ENCODE measurements around the gene COX20.

COX20 gene

DNA sequence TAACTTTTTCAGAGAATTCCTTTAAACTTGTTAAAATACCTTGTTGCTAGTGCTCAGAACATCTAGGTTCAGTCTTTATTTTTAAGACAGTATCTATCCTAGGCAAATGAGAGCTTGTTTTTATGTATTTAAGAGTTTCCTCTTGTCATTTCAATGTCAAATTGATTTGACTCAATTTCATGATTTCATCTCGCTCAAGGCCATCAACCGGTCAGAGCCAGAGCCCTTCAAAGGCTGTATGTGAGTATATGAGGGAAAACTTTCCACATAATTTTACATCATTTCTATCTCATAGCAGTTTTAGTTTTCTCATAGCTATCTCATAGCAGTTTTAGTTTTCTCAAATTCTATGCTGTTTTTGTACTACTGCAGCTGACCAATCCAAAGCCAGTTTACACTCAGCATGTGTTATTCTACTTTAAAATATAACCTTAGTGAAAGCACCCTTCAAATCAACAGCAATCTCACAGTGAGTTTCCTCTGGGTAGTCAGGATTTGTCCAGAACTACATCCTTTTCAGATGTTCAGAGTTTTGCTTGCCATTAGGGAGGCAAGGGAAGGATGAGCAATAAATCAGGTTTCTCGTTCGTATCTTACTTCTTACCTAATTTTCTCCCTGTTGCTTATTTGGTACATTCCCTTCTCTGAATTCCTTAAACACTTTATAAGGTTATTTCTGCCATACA lies 16.2 kb downstream of the COX20 start:
- DNase-seq (ENCODE audit: low read depth): no peak

DNA sequence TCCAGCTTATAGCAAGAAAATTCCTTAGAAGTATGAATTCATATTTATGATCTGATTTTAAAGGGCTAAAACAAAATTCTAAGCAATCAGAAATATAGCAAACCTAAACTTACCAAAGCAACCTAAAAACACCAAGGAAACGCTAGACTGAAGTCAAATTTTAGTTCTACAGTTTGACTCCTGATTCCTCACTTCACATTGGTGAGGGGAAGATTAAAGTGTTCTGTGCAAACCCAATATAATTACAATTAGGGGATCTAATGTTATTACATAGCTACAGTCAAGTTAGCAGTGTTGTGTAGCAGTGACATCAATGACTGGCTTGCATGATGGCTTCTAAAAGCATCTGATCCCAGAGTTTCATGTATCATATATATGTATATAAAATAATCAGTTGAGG lies 17.2 kb downstream of the COX20 start:
- DNase-seq (ENCODE audit: low read depth): no peak

DNA sequence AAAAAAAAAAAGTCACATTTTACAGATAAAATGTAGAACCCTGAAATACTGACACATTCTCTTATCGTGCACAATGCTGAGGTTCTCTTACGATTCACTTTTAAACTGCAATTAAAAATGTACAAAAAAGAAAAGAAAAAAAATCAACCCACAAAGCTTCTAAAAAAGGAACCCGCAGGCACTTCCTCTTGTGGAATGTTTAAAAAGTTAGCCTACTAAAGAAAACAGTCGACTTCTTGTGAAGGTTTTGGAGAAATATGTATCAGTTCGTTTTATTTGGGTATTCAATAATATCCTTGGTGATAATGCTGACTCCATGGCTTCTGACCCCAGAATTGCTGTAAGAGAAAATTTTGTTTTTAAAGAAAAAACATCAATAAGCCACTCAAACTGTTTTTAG lies 18.7 kb downstream of the COX20 start:
- no peak for DNase-seq (ENCODE audit: low read depth)

DNA sequence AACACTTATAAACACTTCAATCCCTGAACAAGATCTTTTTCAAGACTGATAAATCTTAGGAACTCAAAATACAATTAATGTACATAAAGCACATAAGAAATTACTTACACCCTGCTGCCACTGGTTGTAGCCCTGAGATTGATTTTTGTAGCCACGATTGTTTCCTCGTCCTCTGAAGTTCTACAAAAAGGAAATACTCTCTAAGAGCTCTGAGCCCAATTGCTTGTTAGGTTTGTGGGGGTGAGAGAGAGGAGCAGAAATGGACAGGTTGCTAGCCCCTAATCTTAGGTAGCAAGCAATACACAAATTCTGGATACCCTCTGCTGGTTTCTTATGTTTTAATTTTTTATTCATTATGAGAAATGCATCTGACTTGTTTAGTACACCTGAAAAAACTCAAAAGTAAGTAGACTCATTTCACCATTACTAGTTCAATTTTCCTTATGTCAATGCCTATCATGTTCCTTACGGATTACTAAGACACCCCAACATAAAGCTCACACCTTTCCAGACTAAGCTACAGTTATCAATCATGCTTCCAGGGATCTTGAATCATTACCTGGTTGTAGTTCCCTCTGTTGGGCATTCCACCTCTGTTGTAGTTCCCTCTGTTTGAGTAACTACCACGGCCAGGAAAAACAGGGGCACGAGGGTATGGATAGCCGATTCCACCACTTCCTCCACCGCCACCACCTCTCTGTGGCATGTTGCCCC lies 19.6 kb downstream of the COX20 start:
- no peak for DNase-seq (ENCODE audit: low read depth)

DNA sequence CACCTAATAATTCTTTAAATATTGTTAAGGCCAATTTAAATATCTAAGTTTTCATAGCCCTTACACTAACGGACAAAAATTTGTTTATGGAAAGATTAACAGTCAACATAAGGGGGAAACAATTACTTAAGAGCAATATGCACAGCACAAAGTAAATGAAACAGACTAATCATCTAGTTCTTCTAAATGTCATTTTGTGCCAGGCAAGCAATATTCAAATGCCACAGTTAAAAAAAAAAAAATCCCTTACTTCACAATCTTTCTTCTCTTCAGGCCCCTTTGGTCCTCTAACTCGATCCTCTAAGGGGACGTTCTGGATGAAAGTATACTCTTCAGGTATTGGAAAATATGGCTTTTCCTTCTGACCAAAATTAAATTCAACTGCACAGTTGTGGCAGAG lies 22.3 kb downstream of the COX20 start:
- no peak for DNase-seq (ENCODE audit: low read depth)

DNA sequence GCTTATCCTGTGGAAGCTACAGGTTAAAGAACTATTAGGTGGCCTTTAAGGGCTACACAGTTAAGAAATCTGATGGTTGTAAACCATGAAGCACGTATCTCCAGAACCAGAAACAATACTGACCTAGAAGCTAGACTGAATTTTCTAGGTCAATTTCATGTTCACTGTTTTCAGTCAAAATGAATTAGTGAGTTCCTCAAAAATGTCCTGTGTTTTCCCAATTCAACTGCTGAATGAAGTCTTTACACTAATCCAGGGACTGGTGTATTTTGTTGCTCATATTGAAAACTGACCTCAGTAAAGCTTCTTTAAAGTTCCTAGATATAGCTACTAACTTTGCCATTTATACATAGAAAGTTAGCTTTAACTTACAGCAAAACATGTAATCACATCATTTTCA lies 22.9 kb downstream of the COX20 start:
- DNase-seq (ENCODE audit: low read depth): no peak

DNA sequence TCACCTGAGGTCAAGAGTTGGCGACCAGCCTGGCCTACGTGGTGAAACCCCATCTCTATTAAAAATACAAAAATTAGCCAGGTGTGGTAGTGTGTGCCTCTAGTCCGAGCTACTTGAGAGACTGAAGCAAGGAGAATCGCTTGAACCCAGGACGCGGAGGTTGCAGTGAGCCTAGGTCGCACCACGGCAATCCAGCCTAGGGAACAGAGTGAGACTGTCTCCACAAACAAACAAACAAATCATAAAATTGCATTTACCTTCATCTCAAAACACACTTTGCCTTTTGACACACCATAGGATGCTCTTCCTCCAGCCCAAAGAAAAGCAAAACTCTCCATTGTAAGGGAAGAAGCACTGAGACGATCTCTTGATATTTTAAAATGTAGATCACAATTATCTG lies 24.6 kb downstream of the COX20 start:
- no peak for DNase-seq (ENCODE audit: low read depth)

DNA sequence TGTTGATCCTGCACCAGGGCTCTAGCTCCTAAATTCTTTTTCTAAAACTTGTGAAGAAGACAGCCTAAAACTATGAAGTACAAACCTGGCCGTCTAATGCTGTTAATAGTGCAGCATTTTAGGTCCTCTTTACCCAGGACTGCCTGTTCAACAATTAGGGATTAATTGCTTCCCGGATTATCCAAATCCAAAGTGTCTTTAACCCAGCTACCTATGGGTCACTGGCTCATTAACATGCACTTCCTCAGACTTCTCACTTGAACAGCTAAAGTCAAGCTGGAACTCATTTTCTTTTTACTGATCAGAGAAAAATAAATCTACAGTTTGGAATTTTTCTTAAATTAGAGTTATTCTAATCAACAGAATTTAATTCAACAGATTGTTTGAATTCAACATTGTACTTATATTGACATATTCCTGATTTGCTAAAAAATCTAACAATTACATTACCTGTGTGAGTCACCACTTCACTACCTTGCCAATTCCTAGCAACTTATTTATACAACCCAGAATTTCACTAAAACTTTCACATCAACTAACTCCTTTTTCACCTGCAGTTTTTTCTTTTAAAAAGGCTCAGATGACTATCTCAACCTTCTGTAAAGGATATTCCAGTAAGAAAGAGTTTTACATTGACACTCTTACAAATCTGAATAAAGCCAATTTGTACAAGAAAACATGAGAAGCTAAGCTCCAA lies 25.6 kb downstream of the COX20 start:
- DNase-seq (ENCODE audit: low read depth): no peak

DNA sequence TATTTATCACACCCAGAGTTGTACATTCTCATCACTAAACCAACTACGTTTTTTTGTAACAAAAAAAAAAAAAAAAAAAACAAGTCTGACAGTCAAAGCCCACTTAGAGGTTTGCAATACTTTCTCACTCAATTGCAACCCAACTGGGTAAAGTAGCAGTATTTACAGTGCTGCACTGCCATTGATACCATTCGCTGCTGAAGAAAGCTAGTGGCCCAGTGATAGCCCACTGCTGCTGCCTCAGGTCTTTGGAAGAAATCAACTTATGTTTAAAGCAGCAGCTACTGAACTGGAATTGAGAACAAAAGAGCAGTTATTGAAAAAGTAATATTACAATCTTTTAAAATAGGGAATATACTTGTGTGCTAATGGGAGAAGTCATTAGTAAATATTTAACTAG lies 26.2 kb downstream of the COX20 start:
- DNase-seq (ENCODE audit: low read depth): no peak

DNA sequence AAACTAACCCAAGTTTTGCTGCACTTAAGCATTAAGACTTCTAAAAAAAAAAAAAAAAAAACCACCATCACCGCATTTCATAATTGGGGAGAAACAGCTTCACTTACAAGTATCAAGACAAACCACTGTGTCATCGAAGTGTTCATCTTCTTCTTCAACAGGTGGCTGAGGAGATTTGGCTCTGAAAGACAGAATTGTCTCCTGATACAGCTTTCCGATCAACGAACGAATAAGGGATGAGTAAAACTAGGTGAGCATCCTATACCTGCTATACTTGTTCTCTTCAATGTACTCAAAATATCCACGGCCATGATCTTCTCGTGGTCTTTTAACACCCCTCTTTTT lies 26.9 kb downstream of the COX20 start:
- no peak for DNase-seq (ENCODE audit: low read depth)

DNA sequence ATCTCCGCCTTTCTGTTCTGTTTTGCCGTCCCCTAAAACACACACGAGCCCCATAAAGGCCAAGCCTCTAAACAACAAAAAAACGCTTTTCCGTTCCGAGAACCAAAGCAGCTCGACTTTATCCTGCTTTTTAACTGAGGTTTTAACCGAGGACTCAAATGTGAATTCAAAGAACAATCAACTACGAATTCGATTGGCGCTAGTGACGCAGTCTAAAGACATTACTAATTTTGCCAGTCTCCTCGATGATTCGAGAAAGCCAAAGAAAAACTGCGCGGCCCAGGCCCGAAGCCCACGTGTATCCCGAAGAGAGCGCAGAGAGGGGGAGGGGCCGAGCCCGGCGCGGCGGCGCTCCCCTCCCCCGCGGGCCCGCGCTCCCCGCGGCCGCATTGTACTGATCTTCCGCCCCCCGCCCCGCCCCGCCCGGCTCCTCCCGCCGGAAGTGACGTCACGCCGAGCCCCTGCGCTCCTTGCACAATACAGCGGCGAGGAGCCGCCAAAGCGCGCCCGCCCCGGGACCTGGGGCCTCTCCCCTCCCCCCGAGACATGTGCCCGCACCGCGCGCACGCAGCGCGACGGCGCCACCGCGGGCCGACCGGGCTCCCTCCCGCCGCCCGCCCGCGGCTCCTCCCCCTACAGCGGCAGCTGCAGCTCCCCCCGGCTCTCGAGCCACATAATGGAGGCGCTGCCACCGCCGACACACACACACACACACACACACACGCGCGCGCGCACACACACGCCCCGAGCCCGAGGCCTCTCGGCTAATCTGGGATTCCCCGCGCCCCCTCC lies 27.4 kb downstream of the COX20 start:
- peak; percentile 38 for DNase-seq (ENCODE audit: low read depth)

DNA sequence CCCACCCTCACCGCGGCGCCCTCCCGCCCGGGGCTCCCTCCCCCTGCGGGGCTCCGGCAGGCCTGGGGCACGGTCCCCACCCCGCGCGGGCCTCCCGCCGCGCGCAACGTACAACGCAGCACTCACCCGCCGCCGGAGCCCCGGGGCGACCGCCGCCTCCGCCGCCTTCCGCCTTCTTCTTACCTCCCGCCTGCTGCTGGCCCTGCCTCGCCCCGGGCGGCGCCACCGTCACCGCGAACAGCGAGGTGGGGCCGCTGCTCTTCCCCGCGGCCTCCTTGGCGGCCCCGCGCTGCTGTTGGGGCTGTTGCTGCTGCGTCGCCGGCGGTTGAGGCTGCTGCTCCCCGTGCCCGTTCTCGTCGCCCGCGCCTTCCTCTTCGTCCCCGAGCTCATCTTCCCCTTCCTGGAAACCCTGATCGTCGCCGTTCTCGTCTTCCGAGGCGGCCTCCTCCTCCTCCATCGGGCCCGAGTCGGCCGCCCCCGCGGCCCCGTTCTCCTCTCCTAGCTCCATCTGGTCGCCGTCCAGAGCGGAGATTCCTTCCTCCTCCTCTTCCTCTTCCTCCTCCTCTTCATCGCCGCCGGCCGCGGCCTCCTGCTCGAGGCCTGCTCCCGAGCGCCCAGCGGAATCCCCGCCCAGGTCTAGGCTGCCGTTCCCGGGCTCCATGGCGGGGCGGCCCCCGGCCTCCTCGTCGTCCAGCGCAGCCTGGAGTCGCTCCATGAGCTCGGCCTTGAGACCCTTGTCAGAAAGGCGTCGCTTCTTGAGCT lies 28.2 kb downstream of the COX20 start:
- no peak for DNase-seq (ENCODE audit: low read depth)

DNA sequence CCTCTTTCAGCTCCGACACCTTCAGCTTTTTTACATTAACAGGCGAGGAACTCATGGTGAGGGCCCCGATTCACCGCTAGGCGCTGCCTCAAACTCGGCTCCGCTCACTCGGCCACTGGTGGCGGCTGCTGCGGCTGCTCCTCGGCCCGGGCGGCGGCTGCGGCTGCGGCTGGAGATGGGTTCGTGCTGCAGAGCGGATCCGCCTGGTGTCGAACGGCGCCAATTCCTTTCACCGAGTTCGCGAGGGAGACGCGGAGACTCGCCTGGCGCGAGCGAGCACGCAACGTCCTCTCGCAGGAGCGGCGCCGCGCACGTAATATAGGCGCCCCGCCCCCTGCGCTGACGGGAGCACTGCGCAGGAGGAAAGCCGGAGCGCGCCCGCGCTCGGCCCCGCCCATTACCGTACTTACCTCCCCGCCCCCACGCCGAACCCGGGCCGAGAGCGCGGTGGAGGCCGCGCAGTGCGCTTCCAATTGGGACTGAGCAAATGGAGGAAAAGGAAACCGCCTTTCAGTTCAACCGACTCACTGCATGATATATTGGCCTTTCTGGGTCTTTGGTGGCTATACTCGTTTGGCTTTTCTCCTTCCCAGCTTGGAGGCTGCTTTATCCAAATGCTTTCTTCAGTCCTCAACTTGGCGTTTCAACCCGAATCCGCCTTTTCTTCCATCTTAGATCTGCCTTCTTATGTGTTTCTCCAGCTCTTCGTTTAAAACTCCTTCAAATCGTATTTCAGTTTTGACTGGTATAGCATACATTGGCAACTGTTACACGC lies 29.0 kb downstream of the COX20 start, which contains the start of gene HNRNPU:
Gene HNRNPU, minus strand, starts transcription at position 291 of the 775 bp plus-strand sequence. Its CDS starts 236 bp downstream, at position 55.
- peak; percentile 81 for DNase-seq (ENCODE audit: low read depth)

DNA sequence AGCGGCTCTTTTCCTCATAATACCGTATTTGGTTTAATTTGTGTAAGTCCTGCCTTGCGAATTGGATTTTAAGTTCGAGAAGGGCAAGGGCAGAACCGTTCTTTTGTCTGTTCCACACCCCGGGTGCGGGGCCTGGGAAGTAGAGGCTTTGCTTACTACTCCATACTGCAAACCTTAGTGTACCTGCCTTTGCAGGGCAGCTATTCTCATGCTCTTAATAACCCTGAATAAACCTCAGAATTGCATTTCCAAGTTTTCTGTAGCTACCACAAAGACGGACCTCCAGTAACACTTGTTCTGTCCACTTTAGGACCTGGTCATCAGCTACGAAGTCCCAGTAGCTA lies 29.5 kb downstream of the COX20 start:
- DNase-seq (ENCODE audit: low read depth): no peak

DNA sequence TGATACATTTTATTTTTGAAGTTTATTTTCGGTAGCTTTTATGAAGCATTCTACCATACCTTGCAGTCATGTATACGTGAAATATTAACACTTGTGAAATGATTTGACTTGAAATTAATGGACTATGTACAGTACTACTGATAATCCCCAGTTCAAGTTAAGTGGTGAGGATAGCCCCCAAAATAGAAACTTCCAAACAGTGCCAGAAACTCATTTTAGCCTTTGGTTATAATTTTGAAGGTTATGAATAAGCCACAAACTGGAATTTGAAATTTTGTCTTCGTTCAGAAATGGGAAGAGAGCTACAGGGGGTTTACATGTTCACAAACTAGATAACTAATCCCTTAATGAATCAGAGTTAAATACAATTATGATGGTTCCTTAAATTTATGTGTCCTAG lies 30.4 kb downstream of the COX20 start:
- DNase-seq (ENCODE audit: low read depth): no peak

DNA sequence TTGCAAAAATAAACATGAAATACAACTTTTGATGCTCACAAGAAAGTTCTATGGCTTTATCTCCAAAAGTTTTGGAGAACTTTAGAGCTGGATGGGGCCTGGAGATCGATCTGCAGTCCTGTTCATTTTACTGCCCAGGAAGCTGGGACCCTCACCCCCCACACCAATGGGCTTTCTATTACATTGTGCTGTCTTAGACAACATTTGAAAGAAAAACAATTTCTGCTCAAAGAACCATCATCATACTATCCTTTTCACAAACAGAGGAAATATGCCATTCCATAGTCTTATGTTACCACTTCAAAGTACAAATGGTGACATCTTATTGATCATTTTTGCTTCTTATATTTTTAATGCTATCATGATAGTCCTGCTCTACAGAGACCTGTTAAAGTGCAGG lies 30.9 kb downstream of the COX20 start:
- no peak for DNase-seq (ENCODE audit: low read depth)

DNA sequence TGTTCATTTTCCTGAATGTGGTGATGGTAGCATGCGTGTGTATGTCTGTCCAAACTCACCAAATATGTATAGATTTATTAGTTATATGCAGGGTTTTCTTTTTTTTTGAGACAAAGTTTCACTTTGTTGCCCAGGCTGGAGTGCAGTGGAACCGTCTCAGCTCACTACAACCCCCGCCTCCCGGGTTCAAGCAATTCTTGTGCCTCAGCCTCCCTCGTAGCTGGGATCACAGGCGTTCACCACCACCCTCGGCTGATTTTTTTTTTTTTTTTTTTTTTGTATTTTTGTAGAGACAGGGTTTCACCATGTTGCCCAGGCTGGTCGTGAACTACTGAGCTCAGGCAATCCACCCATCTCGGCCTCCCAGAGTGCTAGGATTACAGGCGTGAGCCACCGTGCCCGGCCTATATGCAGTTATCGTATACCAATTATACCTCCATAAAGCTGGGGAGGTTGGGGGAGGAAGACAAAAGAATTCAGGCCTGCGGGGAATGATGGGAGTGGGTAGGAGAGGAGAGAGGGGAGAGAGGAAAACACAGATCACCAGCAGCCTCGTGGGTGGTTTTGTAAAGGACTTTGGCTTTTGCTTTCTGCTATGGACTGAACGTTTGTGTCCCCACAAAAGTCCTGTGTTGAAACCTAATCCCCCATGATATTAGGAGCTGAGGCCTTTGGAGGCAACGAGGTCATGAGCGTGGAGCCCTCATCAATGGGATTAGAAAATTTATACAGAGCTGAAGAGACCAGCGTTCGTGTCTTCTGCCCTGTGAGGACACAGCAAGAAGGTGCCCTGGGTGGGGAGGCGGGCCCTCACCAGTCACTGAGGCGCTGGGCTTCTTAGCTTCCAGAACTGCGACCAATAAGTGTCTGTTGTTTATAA lies 33.3 kb downstream of the COX20 start:
- no peak for DNase-seq (ENCODE audit: low read depth)

DNA sequence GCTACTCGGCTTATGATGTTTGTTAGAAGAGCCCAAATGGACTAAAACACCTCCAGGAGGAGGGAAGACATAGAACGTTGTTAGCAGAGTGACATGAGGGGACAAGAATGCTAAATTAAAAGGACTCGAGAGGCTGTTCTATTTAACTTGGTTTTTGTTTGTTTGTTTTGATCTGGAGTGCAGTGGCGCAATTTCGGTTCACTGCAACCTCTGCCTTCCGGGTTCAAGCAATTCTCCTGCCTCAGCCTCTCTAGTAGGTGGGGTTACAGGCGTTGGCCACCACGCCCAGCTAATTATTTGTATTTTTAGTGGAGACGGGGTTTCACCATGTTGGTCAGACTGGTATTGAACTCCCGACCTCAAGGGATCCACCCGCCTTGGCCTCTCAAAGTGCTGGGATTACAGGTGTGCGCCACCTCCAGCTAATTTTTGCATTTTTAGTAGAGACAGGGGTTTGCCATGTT lies 33.9 kb downstream of the COX20 start:
- no peak for DNase-seq (ENCODE audit: low read depth)

DNA sequence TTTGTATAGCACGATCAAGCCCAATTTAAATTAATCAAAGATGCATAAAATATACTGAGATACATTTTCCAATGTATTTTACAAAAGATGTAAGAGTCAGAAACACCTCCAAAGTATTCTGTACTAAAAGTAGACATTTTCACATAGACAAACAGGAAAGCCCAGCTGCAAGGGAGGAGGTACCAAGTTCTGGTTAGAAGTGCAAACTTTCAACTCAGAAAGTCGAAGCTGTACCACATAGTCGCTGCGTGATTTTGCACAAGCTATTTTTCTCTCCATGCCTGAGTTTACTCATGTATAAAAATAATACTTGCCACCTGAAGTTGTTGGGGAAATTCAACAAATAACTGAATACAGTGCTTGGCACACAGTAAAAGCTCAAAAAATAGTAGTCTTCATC lies 34.5 kb downstream of the COX20 start:
- DNase-seq (ENCODE audit: low read depth): no peak

DNA sequence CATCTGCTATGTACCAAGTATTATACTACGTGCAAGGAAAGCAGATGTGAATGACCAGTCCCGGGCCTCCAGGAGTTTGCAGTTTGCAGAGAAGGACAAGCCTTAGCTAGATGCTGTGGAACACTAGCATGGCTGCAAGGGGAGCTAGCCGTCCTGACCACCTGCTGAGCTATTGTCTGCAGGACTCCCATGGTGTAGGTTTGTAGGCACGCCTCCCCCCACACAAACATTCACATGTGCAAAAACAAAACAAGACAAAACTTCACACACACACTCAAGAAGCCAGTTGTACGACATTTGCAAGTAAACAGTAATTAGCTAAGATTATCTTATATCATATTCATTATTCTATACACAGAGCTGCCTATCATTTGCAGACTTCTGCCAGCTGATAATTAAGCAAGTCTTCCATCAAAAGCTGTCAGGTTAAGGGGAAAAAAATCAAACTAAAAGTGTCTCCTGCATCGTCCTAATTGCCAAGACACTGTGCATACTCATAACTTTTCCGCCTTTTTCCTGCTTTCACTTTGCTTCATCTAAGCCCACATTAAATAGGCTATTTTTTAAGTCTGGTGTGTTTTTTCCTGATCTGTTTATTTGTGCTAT lies 39.6 kb downstream of the COX20 start:
- DNase-seq (ENCODE audit: low read depth): no peak
